Measurements from ENCODE around the gene XAGE2.
"Not testable (repeated sequence)": the region's sequence is repeated elsewhere in the genome, so short reads cannot be mapped to it uniquely, and the experiment has no call there.

DNA sequence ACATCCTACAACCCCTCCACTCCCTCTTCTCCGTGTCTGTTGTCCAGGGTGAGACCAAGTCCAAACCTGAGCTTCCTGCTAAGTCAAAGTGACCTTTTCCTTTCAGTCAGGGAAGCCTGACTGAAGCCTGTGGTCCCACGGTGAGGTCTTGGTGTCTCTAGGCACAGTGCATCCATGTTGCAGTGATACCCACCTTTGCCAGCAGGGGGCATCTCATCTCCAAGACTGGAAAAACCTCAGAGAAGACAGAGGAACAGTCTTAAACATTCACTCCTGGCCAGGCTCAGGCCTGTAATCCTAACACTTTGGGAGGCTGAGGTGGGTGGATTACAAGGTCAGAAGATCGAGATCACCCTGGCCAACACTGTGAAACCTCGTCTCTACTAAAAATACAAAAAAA is 23.4 kb upstream of the XAGE2 start:
- TF ChIP-seq, protein P1, sequence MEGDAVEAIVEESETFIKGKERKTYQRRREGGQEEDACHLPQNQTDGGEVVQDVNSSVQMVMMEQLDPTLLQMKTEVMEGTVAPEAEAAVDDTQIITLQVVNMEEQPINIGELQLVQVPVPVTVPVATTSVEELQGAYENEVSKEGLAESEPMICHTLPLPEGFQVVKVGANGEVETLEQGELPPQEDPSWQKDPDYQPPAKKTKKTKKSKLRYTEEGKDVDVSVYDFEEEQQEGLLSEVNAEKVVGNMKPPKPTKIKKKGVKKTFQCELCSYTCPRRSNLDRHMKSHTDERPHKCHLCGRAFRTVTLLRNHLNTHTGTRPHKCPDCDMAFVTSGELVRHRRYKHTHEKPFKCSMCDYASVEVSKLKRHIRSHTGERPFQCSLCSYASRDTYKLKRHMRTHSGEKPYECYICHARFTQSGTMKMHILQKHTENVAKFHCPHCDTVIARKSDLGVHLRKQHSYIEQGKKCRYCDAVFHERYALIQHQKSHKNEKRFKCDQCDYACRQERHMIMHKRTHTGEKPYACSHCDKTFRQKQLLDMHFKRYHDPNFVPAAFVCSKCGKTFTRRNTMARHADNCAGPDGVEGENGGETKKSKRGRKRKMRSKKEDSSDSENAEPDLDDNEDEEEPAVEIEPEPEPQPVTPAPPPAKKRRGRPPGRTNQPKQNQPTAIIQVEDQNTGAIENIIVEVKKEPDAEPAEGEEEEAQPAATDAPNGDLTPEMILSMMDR (IDR thresholded peaks at IDR 0.05 in 4 of 5, conservative IDR thresholded peaks at IDR 0.05 in 1 of 5): peak in 1 of 5 experiments; percentile 23
- TF ChIP-seq POLR2A (IDR thresholded peaks at IDR 0.05): not testable (repeated sequence)
